Neutrophil (primary cell): Measurements from ENCODE around the gene CREBBP.

Source experiments
- H3K27ac ChIP-seq: fragments of 200-600 bp; sonication (generic); 2 replicates; pipeline ENCODE4 v1.5.1; 2016; ENCODE audit warnings: mild to moderate bottlenecking, moderate library complexity
- H3K27me3 ChIP-seq: fragments of 200-600 bp; sonication (generic); 2 replicates; pipeline ENCODE4 v1.6.0; 2016; ENCODE audit warnings: mild to moderate bottlenecking
- H3K36me3 ChIP-seq: fragments of 200-600 bp; sonication (generic); 2 replicates; pipeline ENCODE4 v1.5.1; 2017
- H3K4me1 ChIP-seq, 2 experiments: fragments of 200-600 bp in 1 of 2; sonication (generic) in 1 of 2; 1 replicate in 1 of 2; 2 replicates in 1 of 2; pipeline versions ENCODE4 v1.5.1 to v1.6.1; 2013 to 2016; ENCODE audit warnings: low read depth in 1 of 2, low read length in 1 of 2, mild to moderate bottlenecking in 1 of 2, moderate library complexity in 1 of 2; ENCODE audit not compliant: control insufficient read depth in 1 of 2, insufficient read depth in 1 of 2
- H3K4me3 ChIP-seq, 2 experiments: fragments of 200-600 bp in 1 of 2; sonication (generic) in 1 of 2; 1 replicate in 1 of 2; 2 replicates in 1 of 2; pipeline ENCODE4 v1.5.1; 2013 to 2016; ENCODE audit warnings: low read depth in 1 of 2, low read length in 1 of 2, mild to moderate bottlenecking in 1 of 2, moderate library complexity in 1 of 2
- H3K9me3 ChIP-seq: fragments of 200-600 bp; sonication (generic); 2 replicates; pipeline ENCODE4 v1.5.1; 2016
- CTCF ChIP-seq: fragments of 200-600 bp; sonication (generic); IDR thresholded peaks from 2 replicates; pipeline ENCODE4 v1.5.1; 2016; ENCODE audit warnings: antibody characterized with exemption

The CREBBP gene

GRCh38 chr16:3800019-3800418, 80.5 kb downstream of the CREBBP start:
- Histone ChIP-seq H3K9me3 (no peaks in the 10 kb centered on the region), H3K27ac (peak overlapping the region; percentile 57), H3K4me3 (no peak overlapping the region), H3K27me3 (no peaks in the 10 kb centered on the region), H3K4me1 (peaks cover 41 to 63% of the 10 kb centered on the region in 2 experiments), H3K36me3 (no peaks in the 10 kb centered on the region)
- no peak for TF ChIP-seq CTCF

GRCh38 chr16:3799354-3799753, 81.2 kb downstream of the CREBBP start:
- TF ChIP-seq CTCF: no peak
- Histone ChIP-seq H3K4me3 (no peak overlapping the region), H3K9me3 (no peaks in the 10 kb centered on the region), H3K27me3 (no peaks in the 10 kb centered on the region), H3K36me3 (no peaks in the 10 kb centered on the region), H3K27ac (peak overlapping the region; percentile 57), H3K4me1 (peaks cover 35 to 57% of the 10 kb centered on the region in 2 experiments)

- no peaks in the 10 kb centered on the region for H3K27me3 ChIP-seq
- H3K4me1 ChIP-seq: peaks cover 33 to 51% of the 10 kb centered on the region in 2 experiments
- peak overlapping the region; percentile 57 for H3K27ac ChIP-seq
- H3K4me3 ChIP-seq: no peak overlapping the region
- H3K36me3 ChIP-seq: no peaks in the 10 kb centered on the region
- TF ChIP-seq CTCF: no peak
- no peaks in the 10 kb centered on the region for H3K9me3 ChIP-seq
Measured at GRCh38 chr16:3798838-3799237, 81.7 kb downstream of the CREBBP start.

- Histone ChIP-seq H3K27me3 (no peaks in the 10 kb centered on the region), H3K27ac (peak overlapping the region; percentile 57), H3K9me3 (no peaks in the 10 kb centered on the region), H3K4me3 (no peak overlapping the region), H3K4me1 (peaks cover 33 to 47% of the 10 kb centered on the region in 2 experiments), H3K36me3 (peaks cover 3% of the 10 kb centered on the region)
- TF ChIP-seq CTCF: no peak
Measured at GRCh38 chr16:3797904-3798811, 82.4 kb downstream of the CREBBP start.

GRCh38 chr16:3797473-3797872, 83.0 kb downstream of the CREBBP start:
- no peaks in the 10 kb centered on the region for H3K9me3 ChIP-seq
- H3K36me3 ChIP-seq: peaks cover 10% of the 10 kb centered on the region
- no peak for TF ChIP-seq CTCF
- no peaks in the 10 kb centered on the region for H3K27me3 ChIP-seq
- H3K27ac ChIP-seq: no peak overlapping the region
- no peak overlapping the region for H3K4me3 ChIP-seq
- peaks cover 32 to 44% of the 10 kb centered on the region in 2 experiments for H3K4me1 ChIP-seq
